RWPE2 (cell line): ENCODE data around the gene FOXJ3.

Source experiments
- ATAC-seq: fragments of 200-7000 bp; cut with Tn5 transposase; 3 replicates; pipeline ENCODE4 v1.9.1; 2021; ENCODE audit warnings: low read depth
- DNase-seq: peaks from one replicate; pipeline ENCODE4 v3.0.0-alpha.2; 2020; ENCODE audit warnings: low spot score
- H3K27ac ChIP-seq: fragments of 450-650 bp; 2 replicates; pipeline ENCODE4 v1.5.1; 2017; ENCODE audit warnings: mild to moderate bottlenecking; ENCODE audit not compliant: poor library complexity, severe bottlenecking
- H3K27me3 ChIP-seq: fragments of 250-450 bp; sonication (Bioruptor Pico); 2 replicates; pipeline ENCODE4 v1.5.1; 2021; ENCODE audit warnings: mild to moderate bottlenecking, moderate library complexity; ENCODE audit not compliant: insufficient read depth, poor library complexity, severe bottlenecking
- H3K36me3 ChIP-seq: fragments of 250-450 bp; sonication (Bioruptor Pico); 2 replicates; pipeline ENCODE4 v1.5.1; 2020; ENCODE audit warnings: low read depth, mild to moderate bottlenecking, moderate library complexity
- H3K4me1 ChIP-seq: fragments of 250-450 bp; sonication (Bioruptor Pico); 2 replicates; pipeline ENCODE4 v1.5.1; 2021; ENCODE audit warnings: mild to moderate bottlenecking, moderate library complexity; ENCODE audit not compliant: insufficient read depth, poor library complexity, severe bottlenecking
- H3K4me3 ChIP-seq: fragments of 250-450 bp; sonication (Bioruptor Pico); 2 replicates; pipeline ENCODE4 v1.5.1; 2021; ENCODE audit warnings: mild to moderate bottlenecking, moderate library complexity; ENCODE audit not compliant: severe bottlenecking
- H3K9me3 ChIP-seq: fragments of 250-450 bp; sonication (Bioruptor Pico); 2 replicates; pipeline ENCODE4 v1.5.1; 2021; ENCODE audit warnings: mild to moderate bottlenecking, moderate library complexity; ENCODE audit not compliant: severe bottlenecking
- CTCF ChIP-seq: fragments of 450-650 bp; IDR thresholded peaks from one replicate; pipeline ENCODE4 v1.5.1; 2017; ENCODE audit warnings: mild to moderate bottlenecking, moderate library complexity; ENCODE audit not compliant: poor library complexity, severe bottlenecking

FOXJ3 gene

DNA sequence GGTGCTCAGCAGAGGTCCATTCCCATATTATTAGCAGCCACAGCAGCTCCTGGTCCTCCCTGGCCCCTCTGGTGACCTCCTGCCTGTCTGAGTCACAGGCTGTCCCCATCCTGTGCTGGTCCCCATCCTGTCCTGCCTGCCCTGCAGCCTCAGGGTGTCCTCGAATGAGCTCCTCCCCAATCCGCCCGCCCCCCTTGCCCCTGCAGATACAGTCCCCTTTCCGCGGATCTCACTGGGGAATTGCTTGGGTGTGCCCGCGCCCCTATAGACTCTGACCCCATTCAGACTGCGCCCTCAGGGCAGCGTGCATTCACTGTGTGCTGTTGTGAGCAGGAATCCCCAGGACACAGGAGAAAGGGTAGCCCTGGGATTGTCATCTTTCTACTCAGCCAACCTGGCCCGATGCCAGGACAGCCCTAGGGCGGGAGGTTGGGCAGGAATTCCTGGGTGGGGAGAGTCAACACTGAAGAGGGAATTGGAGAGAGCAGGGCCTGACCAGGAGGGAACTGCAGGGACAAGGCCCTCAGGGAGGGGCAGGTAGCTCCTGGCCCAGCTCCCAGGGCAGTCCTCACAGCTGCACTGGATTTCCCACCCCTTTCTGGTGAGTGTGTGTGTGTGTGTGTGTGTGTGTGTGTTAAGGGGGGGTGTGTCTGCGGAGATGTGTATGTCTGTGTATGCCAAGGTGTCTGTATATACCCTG, 169.4 kb downstream of the FOXJ3 start:
- no peak for TF ChIP-seq CTCF
- H3K4me1 ChIP-seq: peaks cover 11% of the 10 kb centered on the region
- H3K36me3 ChIP-seq: no peaks in the 10 kb centered on the region
- no peaks in the 10 kb centered on the region for H3K27me3 ChIP-seq
- DNase-seq (peak; percentile 96), ATAC-seq (peak; percentile 96)
- peak overlapping the region; percentile 34 for H3K27ac ChIP-seq
- no peak overlapping the region for H3K4me3 ChIP-seq
- H3K9me3 ChIP-seq: no peaks in the 10 kb centered on the region

- peaks cover 11% of the 10 kb centered on the region for H3K4me1 ChIP-seq
- H3K27ac ChIP-seq: peak within 1 kb of the TSS; percentile 34
- TF ChIP-seq CTCF: no peak
- DNase-seq (no peak), ATAC-seq (no peak)
- no peaks in the 10 kb centered on the region for H3K9me3 ChIP-seq
- no peaks in the 10 kb centered on the region for H3K27me3 ChIP-seq
- H3K4me3 ChIP-seq: no peak within 1 kb of the TSS
- no peaks in the 10 kb centered on the region for H3K36me3 ChIP-seq
Measured at GRCh38 chr1:42164551-42165420, 170.2 kb downstream of the FOXJ3 start, which contains the start of gene GUCA2A. TSS of gene GUCA2A (minus strand) at chr1:42164745. CDS start at chr1:42164712, 33 bp downstream.

DNA sequence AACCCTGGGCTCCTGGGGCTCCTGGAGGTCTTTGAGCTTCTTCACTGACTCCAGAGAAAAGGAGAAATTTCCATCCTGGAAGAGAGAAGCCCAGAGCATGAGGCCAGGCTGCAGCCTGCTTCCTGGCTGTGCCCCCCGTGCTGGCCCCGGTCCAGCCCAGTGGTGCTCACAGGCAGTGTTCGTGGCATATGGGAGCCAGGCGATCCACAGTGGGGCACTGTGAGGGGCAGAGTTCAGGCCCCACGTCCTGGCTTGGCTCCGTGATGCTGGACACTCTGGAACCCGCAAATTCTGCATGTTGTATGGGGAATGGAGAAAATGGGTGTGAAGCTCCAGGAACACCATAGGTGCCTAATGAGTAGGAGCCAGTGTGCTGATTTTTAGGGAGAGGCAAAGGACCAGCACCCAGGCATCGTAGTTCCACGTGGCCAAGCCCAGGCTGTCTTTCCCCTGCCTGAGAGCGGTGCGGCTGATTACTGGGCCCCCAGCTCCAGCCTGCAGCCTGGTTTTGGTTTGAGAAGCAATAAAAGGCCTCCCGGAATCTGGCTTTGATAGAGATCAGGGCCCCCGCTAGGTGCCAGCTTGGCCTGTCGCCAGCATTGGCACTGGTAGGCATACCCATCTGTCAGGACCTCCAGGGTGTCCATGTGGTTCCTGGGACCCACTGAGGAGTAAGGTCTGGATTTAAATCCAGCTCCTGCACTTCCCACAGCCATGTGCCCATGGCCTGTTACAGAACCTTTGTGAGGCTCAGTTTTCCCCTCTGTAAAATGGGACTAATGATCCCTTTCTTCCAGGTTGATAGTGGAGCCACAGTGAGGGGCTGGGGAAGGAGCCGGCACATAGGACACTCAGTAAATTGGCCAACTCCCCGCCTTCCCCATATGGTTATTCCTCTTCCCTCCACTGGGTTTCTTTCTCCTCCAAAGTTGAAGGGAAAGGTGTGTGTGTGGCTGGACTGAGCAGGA, 171.2 kb downstream of the FOXJ3 start:
- DNase-seq (no peak), ATAC-seq (no peak)
- Histone ChIP-seq H3K4me3 (no peak overlapping the region), H3K36me3 (no peaks in the 10 kb centered on the region), H3K4me1 (peaks cover 11% of the 10 kb centered on the region), H3K9me3 (no peaks in the 10 kb centered on the region), H3K27ac (no peak overlapping the region), H3K27me3 (no peaks in the 10 kb centered on the region)
- no peak for TF ChIP-seq CTCF

GRCh38 chr1:42163114-42163513, 171.9 kb downstream of the FOXJ3 start:
- Histone ChIP-seq H3K4me3 (no peak overlapping the region), H3K9me3 (no peaks in the 10 kb centered on the region), H3K27me3 (no peaks in the 10 kb centered on the region), H3K4me1 (peaks cover 11% of the 10 kb centered on the region), H3K27ac (no peak overlapping the region), H3K36me3 (no peaks in the 10 kb centered on the region)
- no peak for TF ChIP-seq CTCF
- DNase-seq: no peak
- no peak for ATAC-seq
